Progenitor cell of endocrine pancreas (in vitro differentiated cells): ENCODE results near the gene CLEC3B. TPM values are rescaled to one million over a fixed set of nuclear protein-coding genes. Genes with fewer than 3 reads are reported as not detected.

Experiments
- DNase-seq: peaks from one replicate; pipeline ENCODE4 v3.0.0; 2021; ENCODE audit warnings: low spot score; ENCODE audit not compliant: unreplicated experiment
- H3K27ac Mint-ChIP-seq: 2 replicates; pipeline ENCODE4 v1.8.0; 2021; ENCODE audit warnings: mild to moderate bottlenecking, moderate library complexity, mixed read lengths
- H3K27me3 Mint-ChIP-seq: 2 replicates; pipeline ENCODE4 v1.8.0; 2021; ENCODE audit warnings: mixed read lengths
- H3K36me3 Mint-ChIP-seq: 2 replicates; pipeline ENCODE4 v1.8.0; 2022; ENCODE audit warnings: mixed read lengths; ENCODE audit not compliant: insufficient read depth
- H3K4me1 Mint-ChIP-seq: 2 replicates; pipeline ENCODE4 v1.8.0; 2021; ENCODE audit warnings: low read depth, mixed read lengths
- H3K4me3 Mint-ChIP-seq: 2 replicates; pipeline ENCODE4 v1.8.0; 2021; ENCODE audit warnings: low read depth, mild to moderate bottlenecking, moderate library complexity, mixed read lengths
- H3K9me3 Mint-ChIP-seq: 2 replicates; pipeline ENCODE4 v1.8.0; 2021; ENCODE audit warnings: low read depth, mixed read lengths
- CTCF ChIP-seq: fragments of 200-600 bp; sonication (generic); IDR thresholded peaks from one replicate; pipeline ENCODE4 v1.5.0; 2021; ENCODE audit warnings: antibody characterized with exemption, mild to moderate bottlenecking; ENCODE audit not compliant: unreplicated experiment
- total RNA-seq: library from RNA; stranded (reverse); gene quantifications from 2 replicates; pipeline ENCODE4 v1.2.1, GENCODE V29; 2021

The CLEC3B gene
- total RNA-seq, 1 donor from 2014 or later: not detected

- no peak for DNase-seq
- Mint-ChIP-seq H3K4me1 (no peaks in the 10 kb centered on the region), H3K9me3 (peaks cover 5% of the 10 kb centered on the region), H3K27ac (no peak overlapping the region), H3K27me3 (no peaks in the 10 kb centered on the region), H3K4me3 (no peak overlapping the region), H3K36me3 (peaks cover 49% of the 10 kb centered on the region)
- no peak for TF ChIP-seq CTCF
Measured at GRCh38 chr3:45003406-45003805, 22.7 kb upstream of the CLEC3B start.

DNA sequence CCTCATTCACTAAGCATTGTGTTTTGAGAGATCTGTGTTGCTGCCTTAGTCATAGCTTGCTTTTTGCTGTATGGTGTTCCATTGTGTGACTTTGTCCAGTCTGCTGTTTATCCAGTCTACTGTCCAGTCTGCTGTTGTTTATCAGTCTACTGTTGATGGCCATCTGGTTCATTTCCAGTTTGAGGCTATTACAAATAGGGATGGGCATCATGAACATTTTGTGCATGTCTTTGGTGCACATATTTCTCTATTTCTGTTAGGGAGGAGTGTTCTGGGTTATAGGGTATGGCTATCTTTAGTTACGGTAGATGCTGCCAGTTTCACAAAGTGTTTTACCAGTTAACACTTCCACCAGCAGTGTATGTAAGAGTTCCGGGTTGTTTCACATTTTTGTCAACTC is 22.2 kb upstream of the CLEC3B start:
- peaks cover 49% of the 10 kb centered on the region for H3K36me3 Mint-ChIP-seq
- H3K9me3 Mint-ChIP-seq: peaks cover 5% of the 10 kb centered on the region

DNA sequence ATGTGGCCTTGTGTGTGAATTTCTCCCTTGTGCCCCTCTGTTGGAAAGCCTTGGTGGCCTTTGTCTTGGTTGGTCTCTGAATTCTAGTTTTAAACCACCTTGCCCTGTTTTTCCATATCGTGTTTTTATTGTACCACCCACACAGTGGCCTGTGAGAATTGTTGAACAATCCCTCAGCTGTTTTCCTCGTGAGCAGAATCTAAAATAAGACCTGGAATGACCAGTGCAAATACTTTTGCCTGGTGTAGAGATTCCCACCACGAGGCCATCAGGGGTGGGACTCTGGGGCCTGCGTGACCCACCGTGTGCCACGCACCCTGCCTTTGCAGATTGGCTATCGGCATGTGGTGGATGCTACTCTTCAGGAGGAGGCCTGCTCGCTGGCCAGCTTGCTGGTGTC is 19.0 kb upstream of the CLEC3B start:
- no peaks in the 10 kb centered on the region for H3K4me1 Mint-ChIP-seq
- no peak for DNase-seq
- H3K36me3 Mint-ChIP-seq: peaks cover 44% of the 10 kb centered on the region
- H3K9me3 Mint-ChIP-seq: peaks cover 5% of the 10 kb centered on the region
- no peak for TF ChIP-seq CTCF
- no peak overlapping the region for H3K4me3 Mint-ChIP-seq
- H3K27ac Mint-ChIP-seq: no peak overlapping the region
- no peaks in the 10 kb centered on the region for H3K27me3 Mint-ChIP-seq

More for the DNA sequence above, 22.2 kb upstream of the CLEC3B start:
- Mint-ChIP-seq H3K27me3 (no peaks in the 10 kb centered on the region), H3K27ac (no peak overlapping the region), H3K4me3 (no peak overlapping the region), H3K4me1 (no peaks in the 10 kb centered on the region)
- no peak for DNase-seq
- TF ChIP-seq CTCF: no peak

- Mint-ChIP-seq H3K4me3 (no peak overlapping the region), H3K4me1 (no peaks in the 10 kb centered on the region), H3K27ac (no peak overlapping the region), H3K27me3 (no peaks in the 10 kb centered on the region), H3K36me3 (peaks cover 42% of the 10 kb centered on the region), H3K9me3 (peaks cover 5% of the 10 kb centered on the region)
- TF ChIP-seq CTCF: no peak
- no peak for DNase-seq
Measured at GRCh38 chr3:45008117-45008516, 18.0 kb upstream of the CLEC3B start.

- Mint-ChIP-seq H3K4me1 (no peaks in the 10 kb centered on the region), H3K27me3 (no peaks in the 10 kb centered on the region), H3K9me3 (peaks cover 2% of the 10 kb centered on the region), H3K27ac (no peak overlapping the region), H3K36me3 (peaks cover 30% of the 10 kb centered on the region), H3K4me3 (no peak overlapping the region)
- no peak for TF ChIP-seq CTCF
- no peak for DNase-seq
Measured at GRCh38 chr3:45009868-45010267, 16.2 kb upstream of the CLEC3B start.
